Activated gamma-delta T cell treated with Interleukin-2 at 50 U/mL for 16 hours (primary cell): Measurements from ENCODE around the gene PDE1C.
"Not testable (repeated sequence)": the region's sequence is repeated elsewhere in the genome, so short reads cannot be mapped to it uniquely, and the experiment has no call there.

Experiments
- DNase-seq: peaks from one replicate; pipeline ENCODE4 v3.0.0-alpha.2; 2020

Gene PDE1C

GRCh38 chr7:32070406-32071360 lies at the start of gene PDE1C:
PDE1C (minus strand) TSS chr7:32070407.
- DNase-seq: no peak

- DNase-seq: no peak
Measured at GRCh38 chr7:32119790-32120196, 49.6 kb upstream of the PDE1C start.

- DNase-seq: no peak
Measured at GRCh38 chr7:32117837-32118236, 47.6 kb upstream of the PDE1C start.

GRCh38 chr7:32116436-32116835 lies 46.2 kb upstream of the PDE1C start:
- DNase-seq: no peak

- no peak for DNase-seq
Measured at GRCh38 chr7:32115831-32116230, 45.6 kb upstream of the PDE1C start.

- DNase-seq: no peak
Measured at GRCh38 chr7:32108651-32109050, 38.4 kb upstream of the PDE1C start.

- no peak for DNase-seq
Measured at GRCh38 chr7:32104766-32105165, 34.6 kb upstream of the PDE1C start.

GRCh38 chr7:32103361-32103760 lies 33.2 kb upstream of the PDE1C start:
- DNase-seq: no peak

GRCh38 chr7:32102432-32102873 lies 32.2 kb upstream of the PDE1C start:
- no peak for DNase-seq

- DNase-seq: no peak
Measured at GRCh38 chr7:32100407-32100907, 30.2 kb upstream of the PDE1C start.

- DNase-seq: no peak
Measured at GRCh38 chr7:32094516-32094915, 24.3 kb upstream of the PDE1C start.

GRCh38 chr7:32093415-32094408 lies 23.5 kb upstream of the PDE1C start:
- DNase-seq: no peak

- DNase-seq: no peak
Measured at GRCh38 chr7:32092346-32092745, 22.1 kb upstream of the PDE1C start.

- no peak for DNase-seq
Measured at GRCh38 chr7:32091608-32092210, 21.5 kb upstream of the PDE1C start.

- no peak for DNase-seq
Measured at GRCh38 chr7:32089678-32090077, 19.5 kb upstream of the PDE1C start.

- no peak for DNase-seq
Measured at GRCh38 chr7:32089256-32089655, 19.0 kb upstream of the PDE1C start.

- no peak for DNase-seq
Measured at GRCh38 chr7:32088451-32088881, 18.3 kb upstream of the PDE1C start.

GRCh38 chr7:32079510-32079909 lies 9.3 kb upstream of the PDE1C start:
- DNase-seq: no peak

GRCh38 chr7:32078824-32079223 lies 8.6 kb upstream of the PDE1C start:
- DNase-seq: no peak

- no peak for DNase-seq
Measured at GRCh38 chr7:32077806-32078205, 7.6 kb upstream of the PDE1C start.

- DNase-seq: not testable (repeated sequence)
Measured at GRCh38 chr7:32076802-32077201, 6.6 kb upstream of the PDE1C start.

- DNase-seq: no peak
Measured at GRCh38 chr7:32075612-32076011, 5.4 kb upstream of the PDE1C start.
